Measurements from ENCODE around the gene RPLP2.

The RPLP2 gene

GRCh38 chr11:774873-775592, 34.7 kb upstream of the RPLP2 start:
- no peak for DNase-seq

DNA sequence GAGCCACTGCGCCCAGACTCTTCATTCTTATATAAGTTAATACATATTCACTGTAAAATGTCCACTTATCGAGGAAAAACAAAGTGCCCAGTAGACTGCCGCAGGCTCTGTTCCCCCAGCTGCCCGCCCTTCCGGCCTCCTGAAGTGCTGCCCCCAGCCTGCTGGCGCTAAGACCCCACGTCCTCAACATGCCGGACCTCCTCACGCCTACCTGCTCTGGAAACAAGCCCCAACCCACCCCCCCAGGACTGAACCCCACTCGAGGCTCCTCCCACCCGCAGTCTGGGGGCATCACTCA, 33.6 kb upstream of the RPLP2 start:
- no peak for DNase-seq

DNA sequence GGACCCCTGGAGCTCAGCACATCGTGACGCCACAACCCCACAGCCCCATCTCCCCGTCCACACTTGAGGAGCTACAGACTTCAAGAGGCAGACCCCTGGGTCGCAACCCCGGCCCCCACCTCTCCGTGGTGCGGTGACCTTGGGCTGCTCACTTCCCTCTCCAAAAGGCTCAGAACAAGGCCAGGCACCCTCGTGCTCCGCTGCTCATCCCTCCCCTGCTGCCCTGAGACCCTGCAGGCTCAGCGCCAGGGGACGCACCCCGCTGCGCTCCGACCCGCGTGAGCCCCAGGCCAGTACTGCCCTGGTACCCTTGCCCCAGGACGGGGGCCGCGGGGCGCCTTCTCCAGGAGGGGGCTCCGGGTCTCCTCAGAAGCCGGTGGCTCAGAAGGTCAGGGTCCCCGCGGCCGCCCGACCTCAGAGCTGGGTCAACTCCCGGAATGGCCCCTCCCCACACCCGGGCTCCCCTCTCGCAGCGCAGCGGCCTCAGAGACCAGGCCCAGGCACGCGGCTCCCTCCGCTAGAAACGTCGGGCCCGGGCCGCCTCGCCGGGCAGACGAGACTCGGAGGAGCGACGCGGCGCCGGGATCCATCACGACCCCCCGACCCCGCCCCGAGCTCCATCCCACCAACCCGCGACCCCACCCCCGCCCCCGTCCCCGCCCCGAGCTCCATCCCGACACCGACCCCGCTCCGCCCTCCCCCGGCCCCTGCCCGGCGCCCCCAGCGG, 33.0 kb upstream of the RPLP2 start:
- DNase-seq: peak in 2 of 6 experiments; percentile 52 to 65

DNA sequence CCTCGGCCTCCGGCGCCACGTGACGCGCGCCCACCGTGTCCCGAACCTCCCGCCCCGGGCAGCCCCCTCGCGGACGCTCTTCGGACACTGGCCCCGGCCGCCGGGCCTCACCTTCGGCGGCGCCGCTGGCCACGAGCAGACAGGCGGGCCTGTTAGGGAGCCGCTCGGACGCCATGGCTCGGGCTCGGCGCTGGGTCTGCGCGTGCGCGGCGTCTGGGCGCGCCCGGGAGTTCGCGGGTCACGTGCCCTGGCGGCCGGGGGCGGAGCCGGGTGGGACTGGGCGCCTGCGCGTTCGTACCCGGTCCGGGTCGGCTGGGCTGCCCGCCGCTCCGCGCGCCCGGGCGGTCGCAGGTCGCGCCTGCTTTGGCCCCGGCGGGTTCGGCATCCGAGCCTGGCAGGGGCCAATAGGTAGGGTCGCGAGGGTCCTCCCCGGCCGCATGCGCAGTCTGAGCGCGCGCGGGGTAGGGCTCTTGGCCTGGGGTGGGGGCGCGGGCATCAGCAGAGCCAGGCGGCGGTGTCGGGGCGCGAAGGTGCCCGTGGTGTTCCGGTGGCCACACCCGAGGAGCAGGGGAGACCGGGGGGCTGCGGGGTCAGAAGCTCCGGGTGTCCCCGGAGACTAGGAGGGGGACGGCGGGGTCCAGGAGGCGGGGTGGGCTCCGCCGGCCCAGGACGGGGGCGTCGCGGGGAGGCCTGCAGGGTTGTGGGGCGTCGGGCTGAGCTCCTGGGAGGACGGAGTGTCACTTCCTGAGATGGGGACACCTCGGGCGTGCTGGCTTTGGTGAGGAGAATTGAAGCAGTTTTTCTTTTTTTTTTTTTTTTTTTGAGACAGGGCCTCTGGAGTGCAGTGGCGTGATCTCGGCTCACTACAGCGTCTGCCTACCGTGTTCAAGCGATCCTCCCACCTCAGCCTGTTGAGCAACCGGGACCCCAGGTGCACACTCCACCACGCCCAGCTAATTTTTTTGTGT, 32.2 kb upstream of the RPLP2 start, which contains the start of gene GATD1:
Gene GATD1 (minus strand): TSS at position 200 of the 968 bp plus-strand sequence. CDS start 25 bp downstream, at position 175.
- peak; percentile 82 to 93 (median 90) for DNase-seq

GRCh38 chr11:778976-779954, 30.5 kb upstream of the RPLP2 start:
- DNase-seq: no peak

GRCh38 chr11:779955-780532, 29.7 kb upstream of the RPLP2 start:
- DNase-seq: no peak

DNA sequence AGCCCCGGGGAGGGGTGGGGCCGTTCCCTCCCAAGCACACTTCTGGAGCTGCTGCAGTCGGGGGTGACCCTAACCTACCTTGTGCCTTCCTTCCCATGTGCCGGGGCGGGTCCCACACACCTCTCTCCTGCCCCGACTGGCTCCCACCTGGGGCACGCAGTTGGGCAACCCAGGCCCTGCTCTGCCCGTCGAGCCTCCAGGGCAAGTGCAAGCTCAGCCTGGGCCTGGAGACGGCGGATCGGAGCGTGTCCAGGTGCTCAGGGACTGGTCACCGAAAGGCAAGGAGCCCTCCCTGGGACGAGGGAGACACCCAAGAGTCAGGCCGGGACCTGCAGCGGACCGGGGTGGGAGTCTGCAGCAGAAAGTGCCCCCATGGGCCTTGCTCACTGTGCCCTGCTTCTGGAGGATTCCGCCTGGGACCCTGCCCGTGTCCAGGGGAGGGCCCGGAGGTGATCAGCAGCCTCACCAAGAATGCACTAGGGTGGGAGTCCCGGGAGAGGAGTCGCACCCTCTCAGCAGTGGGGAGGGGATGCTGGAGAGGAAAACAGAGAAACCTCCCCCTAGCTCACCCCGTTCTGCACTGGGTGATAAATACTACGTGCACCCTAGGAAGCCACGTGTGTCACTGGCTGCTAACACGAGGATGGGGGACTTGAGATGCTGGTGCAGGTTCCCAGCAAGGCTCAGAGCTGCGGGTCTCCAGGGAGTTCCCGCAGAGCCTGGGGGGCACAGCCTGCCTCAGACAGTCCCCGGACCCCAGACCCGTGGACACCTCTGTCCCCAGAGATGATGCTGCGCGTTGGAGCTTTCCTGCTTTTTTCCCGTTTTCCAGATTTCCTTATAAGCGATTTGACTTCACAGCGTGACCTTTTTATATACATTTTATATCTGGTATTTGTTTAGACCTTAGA, 27.2 kb upstream of the RPLP2 start:
- DNase-seq: no peak

- peak in 1 of 6 experiments; percentile 21 for DNase-seq
Measured at GRCh38 chr11:783581-784015, 26.2 kb upstream of the RPLP2 start.

- no peak for DNase-seq
Measured at GRCh38 chr11:786235-787083, 23.3 kb upstream of the RPLP2 start.

DNA sequence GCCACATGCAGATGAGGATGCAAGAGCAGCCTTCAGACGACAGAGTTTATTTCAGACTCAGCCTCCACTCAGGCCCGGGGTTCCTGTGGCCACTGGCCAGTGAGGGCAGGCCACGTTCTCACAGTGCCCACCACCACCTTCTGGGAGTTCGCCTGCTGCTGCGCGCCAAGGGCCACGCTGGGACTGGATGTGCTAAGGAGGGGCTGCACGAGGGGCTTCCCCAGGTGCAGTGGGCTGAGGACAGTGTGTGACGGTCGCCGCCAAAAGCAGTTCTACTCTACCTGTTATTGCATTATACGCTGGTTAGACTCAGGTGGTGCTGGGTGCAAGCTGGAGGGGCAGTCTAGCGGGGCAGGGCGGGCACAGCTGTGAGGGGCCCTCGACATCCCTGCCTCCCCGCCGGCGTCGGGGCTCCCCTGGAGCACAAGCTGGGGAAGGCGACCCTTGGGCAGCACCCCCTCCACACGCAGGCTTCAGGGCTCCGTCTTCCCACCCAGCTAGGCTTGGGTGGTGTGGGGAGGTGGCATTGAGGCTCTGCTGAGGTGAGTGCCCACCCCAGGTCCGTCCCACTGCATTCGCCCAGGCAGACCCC, 22.6 kb upstream of the RPLP2 start:
- DNase-seq: no peak

- no peak for DNase-seq
Measured at GRCh38 chr11:788009-788640, 21.6 kb upstream of the RPLP2 start.

DNA sequence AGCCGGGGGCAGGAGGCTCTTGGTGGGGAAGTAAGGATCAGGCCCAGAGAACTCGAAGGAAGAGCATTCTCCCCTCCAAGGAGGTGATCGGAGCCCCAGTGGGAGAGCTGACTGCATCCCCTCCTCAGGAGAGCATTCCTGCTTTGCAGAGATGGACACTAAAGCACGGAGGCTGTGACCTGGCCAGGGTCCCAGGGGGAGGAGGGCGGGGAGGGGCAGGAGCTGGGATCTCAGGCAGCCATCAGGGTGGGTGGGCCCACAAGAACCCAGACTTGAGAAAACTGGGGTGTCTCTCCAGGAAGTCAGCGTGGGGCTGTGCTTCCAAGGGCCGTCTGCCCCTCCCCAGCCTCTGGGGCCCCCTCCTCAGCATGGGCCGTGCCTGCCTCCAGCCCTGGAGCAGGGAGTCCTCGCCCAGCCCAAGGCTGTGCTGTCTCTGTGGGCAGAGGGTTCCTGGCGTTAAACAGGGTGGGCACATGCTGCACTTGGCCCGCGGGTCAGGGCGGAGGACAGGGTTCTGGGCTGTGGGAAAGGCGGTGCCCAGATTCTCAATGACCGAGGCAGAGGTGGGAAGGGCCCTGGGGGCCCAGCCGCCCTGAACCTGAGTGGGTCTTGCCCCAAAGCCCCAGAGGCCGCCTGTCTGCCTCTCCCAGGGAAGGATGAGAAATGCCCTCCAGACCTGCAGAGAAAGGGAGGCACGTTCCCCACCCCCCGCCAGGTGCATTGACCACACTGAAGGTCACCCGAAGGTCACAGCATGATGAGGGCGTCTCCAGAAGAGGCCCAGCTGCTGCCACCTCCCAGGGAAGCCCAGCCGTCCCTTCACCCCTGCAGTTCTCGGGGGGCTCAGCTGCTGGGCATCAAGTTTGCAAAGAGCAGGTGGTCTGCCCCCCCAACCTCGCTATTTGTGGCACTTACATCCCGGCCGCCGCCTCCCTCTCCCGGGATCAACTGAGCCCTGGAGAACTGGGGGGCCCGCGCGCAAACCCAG, 20.5 kb upstream of the RPLP2 start:
- DNase-seq: no peak

GRCh38 chr11:789943-790342, 19.8 kb upstream of the RPLP2 start, which contains the start of gene CEND1:
Gene CEND1, minus strand, starts transcription at chr11:790090. Its CDS starts 1,514 bp downstream, at chr11:788576.
- no peak for DNase-seq

DNA sequence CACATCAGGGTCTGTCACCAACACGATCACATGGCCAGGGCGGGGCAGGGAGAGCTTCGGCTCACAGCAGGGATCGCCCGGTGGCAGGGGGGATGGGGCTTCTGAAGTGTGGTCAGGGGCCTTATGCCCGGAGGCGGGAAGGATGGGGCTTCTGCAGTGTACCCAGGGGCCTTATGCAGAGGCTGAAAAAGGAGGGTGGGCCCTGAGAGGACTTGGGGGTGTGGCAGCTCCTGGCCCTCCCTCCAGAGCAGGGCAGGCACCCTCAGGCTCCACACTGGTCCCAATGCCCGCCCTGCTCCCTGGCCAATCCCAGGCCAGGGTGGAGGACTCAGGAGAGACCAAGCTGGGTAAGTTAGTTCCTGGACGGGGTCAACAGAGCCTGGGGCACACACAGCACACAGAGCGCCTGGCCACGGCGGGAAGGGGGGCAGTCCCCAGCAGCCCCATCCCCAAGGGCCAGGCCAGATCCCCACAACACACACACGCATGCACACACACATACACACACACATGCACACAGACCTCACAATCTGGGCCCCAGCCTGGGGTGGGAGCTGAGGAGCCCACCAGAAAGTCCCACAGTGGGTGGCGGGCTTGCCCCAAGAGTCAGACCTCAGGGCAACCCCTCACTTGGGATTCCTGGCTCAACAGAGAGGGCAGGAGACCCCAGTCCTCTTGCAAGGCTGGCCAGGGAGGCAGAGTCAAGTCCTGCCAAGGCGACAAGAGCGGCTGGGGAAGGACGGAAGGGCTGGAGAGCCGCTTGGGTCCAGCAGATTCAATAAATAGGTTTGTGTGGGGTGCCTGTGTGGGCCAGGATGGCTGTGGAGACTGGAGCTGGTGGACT, 18.8 kb upstream of the RPLP2 start:
- DNase-seq: no peak

GRCh38 chr11:791658-792534, 17.9 kb upstream of the RPLP2 start:
- DNase-seq: no peak

Data from stimulated activated naive CD4-positive, alpha-beta T cell (primary cell).